H1 (cell line): ENCODE measurements around the gene RAD51C. TPM values are rescaled to one million over a fixed set of nuclear protein-coding genes. Genes with fewer than 3 reads are reported as not detected.
"Not testable (repeated sequence)": the region's sequence is repeated elsewhere in the genome, so short reads cannot be mapped to it uniquely, and the experiment has no call there.

ENCODE experiments used
- CTCF ChIA-PET: fragments of 300-600 bp; sonication (Branson Sonifier 250); formaldehyde crosslinking; loops from one replicate; lab custom pipeline; 2021; ENCODE audit not compliant: partially characterized antibody; lab: Charles Lee
- POLR2A ChIA-PET: fragments of 300-600 bp; sonication (Branson Sonifier 250); formaldehyde crosslinking; loops from one replicate; lab custom pipeline; 2021; ENCODE audit warnings: inconsistent platforms; ENCODE audit not compliant: partially characterized antibody; lab: Charles Lee
- DNase-seq, 2 experiments: peaks; one replicate each; pipeline versions ENCODE4 v3.0.0 to v3.0.0-alpha.2; 2010 to 2022; ENCODE audit warnings: low spot score in 2 of 2, low read depth in 1 of 2, mixed read lengths in 1 of 2
- FAIRE-seq: peaks from 2 replicates; lab custom pipeline; 2011; peaks lifted over from hg19 to GRCh38; lab: Jason Lieb, UNC
- H2AFZ ChIP-seq: 2 replicates; pipeline ENCODE4 v1.8.1; 2012; ENCODE audit warnings: low read length, inconsistent platforms
- H2AK5ac ChIP-seq: 2 replicates; pipeline ENCODE4 v1.6.1; 2013; ENCODE audit warnings: low read depth, low read length
- H2BK120ac ChIP-seq: replicated peaks from 2 replicates; pipeline ENCODE3; 2013; ENCODE audit warnings: low read depth, low read length, inconsistent platforms
- H2BK12ac ChIP-seq: 2 replicates; pipeline ENCODE4 v1.6.1; 2013; ENCODE audit warnings: low read depth, low read length
- H2BK15ac ChIP-seq: 2 replicates; pipeline ENCODE4 v1.6.1; 2013; ENCODE audit warnings: low read length
- H2BK20ac ChIP-seq: 2 replicates; pipeline ENCODE4 v1.6.1; 2013; ENCODE audit warnings: low read length
- H2BK5ac ChIP-seq: 2 replicates; pipeline ENCODE4 v1.6.1; 2013; ENCODE audit warnings: low read depth, low read length
- H3K14ac ChIP-seq: 2 replicates; pipeline ENCODE4 v1.6.1; 2013; ENCODE audit warnings: inconsistent platforms; ENCODE audit not compliant: insufficient read length
- H3K18ac ChIP-seq: 2 replicates; pipeline ENCODE4 v1.6.1; 2013; ENCODE audit warnings: low read length; ENCODE audit errors: extremely low read depth
- H3K23ac ChIP-seq: 2 replicates; pipeline ENCODE4 v1.6.1; 2013; ENCODE audit warnings: inconsistent platforms; ENCODE audit not compliant: insufficient read length
- H3K23me2 ChIP-seq: 2 replicates; pipeline ENCODE4 v1.6.1; 2013; ENCODE audit warnings: low read depth, low read length
- H3K27ac ChIP-seq: 2 replicates; pipeline ENCODE4 v1.6.1; 2011; ENCODE audit warnings: low read depth, low read length, inconsistent platforms
- H3K27me3 ChIP-seq, 4 experiments: replicated peaks in 1 of 4; 1 replicate in 1 of 4; 2 replicates in 3 of 4; pipeline versions ENCODE4 v1.6.1 to v1.8.1; 2011 to 2013; ENCODE audit warnings: low read length in 3 of 4, mild to moderate bottlenecking in 3 of 4, inconsistent platforms in 2 of 4, mixed read lengths in 2 of 4, moderate library complexity in 1 of 4; ENCODE audit not compliant: control insufficient read depth in 3 of 4, insufficient read depth in 3 of 4; ENCODE audit errors: extremely low read depth in 1 of 4
- H3K36me3 ChIP-seq, 4 experiments: 2 replicates each; pipeline versions ENCODE4 v1.6.1 to v1.8.1; 2011 to 2013; ENCODE audit warnings: mild to moderate bottlenecking in 4 of 4, low read length in 3 of 4, moderate library complexity in 2 of 4, control low read depth in 1 of 4, inconsistent platforms in 1 of 4; ENCODE audit not compliant: insufficient read depth in 4 of 4, control insufficient read depth in 2 of 4
- H3K4ac ChIP-seq: replicated peaks from 2 replicates; pipeline ENCODE3; 2013; ENCODE audit warnings: low read length, low read depth, mixed read lengths, inconsistent platforms; ENCODE audit not compliant: insufficient read length
- H3K4me1 ChIP-seq, 4 experiments: replicated peaks in 1 of 4; 1 replicate in 1 of 4; 2 replicates in 3 of 4; pipeline versions ENCODE4 v1.6.1 to v1.8.1; 2011 to 2013; ENCODE audit warnings: low read length in 3 of 4, inconsistent platforms in 2 of 4, mixed read lengths in 1 of 4; ENCODE audit not compliant: insufficient read depth in 4 of 4, control insufficient read depth in 3 of 4
- H3K4me2 ChIP-seq, 2 experiments: 2 replicates each; pipeline versions ENCODE4 v1.6.1 to v1.8.1; 2011 to 2013; ENCODE audit warnings: low read depth in 2 of 2, low read length in 2 of 2, control low read depth in 1 of 2, inconsistent platforms in 1 of 2, mild to moderate bottlenecking in 1 of 2; ENCODE audit not compliant: insufficient read depth in 1 of 2
- H3K4me3 ChIP-seq, 4 experiments: fragments of 200-600, 300-600 bp in 1 of 4; sonication (generic), shearing (Covaris generic), sonication (Bioruptor Twin) in 1 of 4; 2 replicates each; pipeline versions ENCODE4 v1.5.1 to v1.8.1; 2011 to 2016; ENCODE audit warnings: low read length in 4 of 4, low read depth in 3 of 4, control low read depth in 2 of 4, inconsistent platforms in 2 of 4, mild to moderate bottlenecking in 2 of 4, mixed read lengths in 1 of 4, moderate library complexity in 1 of 4; ENCODE audit not compliant: insufficient read depth in 2 of 4; ENCODE audit errors: extremely low read depth in 1 of 4
- H3K56ac ChIP-seq: replicated peaks from 2 replicates; pipeline ENCODE3; 2013; ENCODE audit warnings: low read depth, mild to moderate bottlenecking, mixed read lengths, low read length, inconsistent platforms; ENCODE audit not compliant: insufficient read length
- H3K79me1 ChIP-seq: 2 replicates; pipeline ENCODE4 v1.6.1; 2013; ENCODE audit warnings: low read depth, low read length, control low read depth
- H3K79me2 ChIP-seq, 2 experiments: 2 replicates each; pipeline versions ENCODE4 v1.6.1 to v1.8.1; 2012 to 2013; ENCODE audit warnings: low read length in 2 of 2, mild to moderate bottlenecking in 2 of 2, inconsistent platforms in 1 of 2; ENCODE audit not compliant: insufficient read depth in 2 of 2, control insufficient read depth in 1 of 2
- H3K9ac ChIP-seq, 4 experiments: replicated peaks in 1 of 4; 1 replicate in 1 of 4; 2 replicates in 3 of 4; pipeline versions ENCODE4 v1.6.1 to v1.8.1; 2011 to 2013; ENCODE audit warnings: low read depth in 3 of 4, low read length in 3 of 4, control low read depth in 2 of 4, mild to moderate bottlenecking in 2 of 4, moderate library complexity in 2 of 4, inconsistent platforms in 1 of 4; ENCODE audit errors: extremely low read depth in 1 of 4
- H3K9me3 ChIP-seq, 2 experiments: 2 replicates each; pipeline versions ENCODE4 v1.6.1 to v1.8.1; 2012 to 2013; ENCODE audit warnings: mild to moderate bottlenecking in 2 of 2, moderate library complexity in 2 of 2, control low read depth in 1 of 2, inconsistent platforms in 1 of 2, low read depth in 1 of 2, low read length in 1 of 2, mixed read lengths in 1 of 2; ENCODE audit not compliant: insufficient read depth in 2 of 2
- H4K20me1 ChIP-seq, 2 experiments: replicated peaks in 1 of 2; 2 replicates each; pipeline versions ENCODE3 to v1.8.1; 2011 to 2013; ENCODE audit warnings: inconsistent platforms in 2 of 2, low read length in 2 of 2, mild to moderate bottlenecking in 1 of 2; ENCODE audit not compliant: insufficient read depth in 2 of 2, control insufficient read depth in 1 of 2
- H4K5ac ChIP-seq: 2 replicates; pipeline ENCODE4 v1.6.1; 2013; ENCODE audit warnings: low read length, low read depth, mixed read lengths, inconsistent platforms; ENCODE audit not compliant: insufficient read length
- H4K8ac ChIP-seq: 2 replicates; pipeline ENCODE4 v1.8.0; 2013; ENCODE audit warnings: mild to moderate bottlenecking, moderate library complexity, low read length, inconsistent platforms; ENCODE audit not compliant: insufficient read depth; ENCODE audit errors: extremely low read depth
- H4K91ac ChIP-seq: replicated peaks from 2 replicates; pipeline ENCODE3; 2013; ENCODE audit warnings: low read length, mixed read lengths, inconsistent platforms; ENCODE audit not compliant: insufficient read length
- GABPA ChIP-seq: IDR thresholded peaks from 2 replicates; pipeline ENCODE4 v1.6.1; 2011; ENCODE audit warnings: mild to moderate bottlenecking, low read length, moderate library complexity, borderline replicate concordance; ENCODE audit not compliant: insufficient read depth
- NRF1 ChIP-seq: IDR thresholded peaks from 2 replicates; pipeline ENCODE4 v1.6.1; 2011; ENCODE audit warnings: mild to moderate bottlenecking, low read depth, low read length, improper control_type of control experiment
- RXRA ChIP-seq: IDR thresholded peaks from 2 replicates; pipeline ENCODE4 v1.6.1; 2011; ENCODE audit warnings: low read depth, mild to moderate bottlenecking, low read length, moderate library complexity; ENCODE audit not compliant: insufficient read depth
- WGBS, 2 experiments: shearing (Covaris generic) in 1 of 2; methylation state at CpG; one replicate each; pipeline versions ENCODE4 v1.1.6 to v1.1.7; 2013 to 2015; ENCODE audit warnings: low lambda C conversion rate in 2 of 2, mixed read lengths in 2 of 2, inconsistent platforms in 1 of 2, low coverage in 1 of 2, missing lambda C conversion rate in 1 of 2; ENCODE audit not compliant: insufficient replicate concordance in 2 of 2, insufficient coverage in 1 of 2, insufficient read length in 1 of 2; ENCODE audit errors: extremely low coverage in 1 of 2, missing lambda C conversion rate in 1 of 2; 5-methylcytosine and 5-hydroxymethylcytosine counted together
- polyA plus RNA-seq, 7 experiments: library from polyadenylated mRNA; depleted of rRNA in 3 of 7; stranded (reverse) in 5 of 7; unstranded in 2 of 7; fragments of >200 nt in 5 of 7; fragments of 200-250 nt in 2 of 7; gene quantifications; 1 replicate in 5 of 7; 2 replicates in 1 of 7; 4 replicates in 1 of 7; pipeline versions ENCODE4 v1.2.1 to v1.2.3, GENCODE V29; 2011 to 2013; ENCODE audit warnings: missing spikeins in 2 of 7, mixed read lengths in 2 of 7
- total RNA-seq: library from RNA; stranded (reverse); fragmentation: NEBNext Ultra II Directional; extraction: Animal tissue kit (Norgen Biotek cat#: 25700); gene quantifications from 2 replicates; pipeline ENCODE4 v1.2.1, GENCODE V29; 2021
- TF ChIP-seq, protein P1 (sequence below), 3 experiments: IDR thresholded peaks; 1 replicate in 2 of 3; 2 replicates in 1 of 3; pipeline versions ENCODE4 v1.5.1 to v1.6.1; 2011; ENCODE audit warnings: low read length in 3 of 3, mild to moderate bottlenecking in 3 of 3, inconsistent platforms in 2 of 3, low read depth in 1 of 3, moderate library complexity in 1 of 3; ENCODE audit not compliant: insufficient read depth in 1 of 3; ENCODE audit errors: control extremely low read depth in 1 of 3

The RAD51C gene
- total and polyA plus RNA-seq, 2 of the 8 experiments (the other 6 are each of a cell fraction or from before 2014, with no cell fraction given), result 10.4 to 21.7 TPM

DNA sequence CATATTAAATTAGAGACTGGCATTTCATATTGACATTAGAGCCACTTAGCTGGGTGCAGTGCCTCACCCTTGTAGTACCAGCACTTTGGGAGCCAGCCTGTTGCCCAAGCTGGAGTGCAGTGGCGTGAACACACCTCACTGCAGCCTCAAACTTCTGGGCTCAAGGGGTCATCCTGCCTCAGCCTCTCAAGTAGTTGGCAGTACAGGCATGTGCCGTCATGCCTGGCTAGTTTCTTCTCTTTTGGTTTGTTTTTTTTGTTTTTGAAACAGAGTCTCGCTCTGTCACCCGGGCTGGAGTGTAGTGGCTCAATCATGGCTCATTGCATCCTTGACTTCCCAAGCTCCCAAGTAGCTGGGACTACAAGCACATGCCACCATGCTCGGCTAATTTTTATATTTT lies 72.0 kb downstream of the RAD51C start (continued):
- TF ChIP-seq, protein P1, sequence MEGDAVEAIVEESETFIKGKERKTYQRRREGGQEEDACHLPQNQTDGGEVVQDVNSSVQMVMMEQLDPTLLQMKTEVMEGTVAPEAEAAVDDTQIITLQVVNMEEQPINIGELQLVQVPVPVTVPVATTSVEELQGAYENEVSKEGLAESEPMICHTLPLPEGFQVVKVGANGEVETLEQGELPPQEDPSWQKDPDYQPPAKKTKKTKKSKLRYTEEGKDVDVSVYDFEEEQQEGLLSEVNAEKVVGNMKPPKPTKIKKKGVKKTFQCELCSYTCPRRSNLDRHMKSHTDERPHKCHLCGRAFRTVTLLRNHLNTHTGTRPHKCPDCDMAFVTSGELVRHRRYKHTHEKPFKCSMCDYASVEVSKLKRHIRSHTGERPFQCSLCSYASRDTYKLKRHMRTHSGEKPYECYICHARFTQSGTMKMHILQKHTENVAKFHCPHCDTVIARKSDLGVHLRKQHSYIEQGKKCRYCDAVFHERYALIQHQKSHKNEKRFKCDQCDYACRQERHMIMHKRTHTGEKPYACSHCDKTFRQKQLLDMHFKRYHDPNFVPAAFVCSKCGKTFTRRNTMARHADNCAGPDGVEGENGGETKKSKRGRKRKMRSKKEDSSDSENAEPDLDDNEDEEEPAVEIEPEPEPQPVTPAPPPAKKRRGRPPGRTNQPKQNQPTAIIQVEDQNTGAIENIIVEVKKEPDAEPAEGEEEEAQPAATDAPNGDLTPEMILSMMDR (IDR thresholded peaks at IDR 0.05; ENCODE audit: control extremely low read depth in 1 of 3, insufficient read depth in 1 of 3, low read depth in 1 of 3, low read length in 3 of 3), result no peak
- TF ChIP-seq GABPA, result no peak
- TF ChIP-seq NRF1, result no peak
- no peak for TF ChIP-seq RXRA

DNA sequence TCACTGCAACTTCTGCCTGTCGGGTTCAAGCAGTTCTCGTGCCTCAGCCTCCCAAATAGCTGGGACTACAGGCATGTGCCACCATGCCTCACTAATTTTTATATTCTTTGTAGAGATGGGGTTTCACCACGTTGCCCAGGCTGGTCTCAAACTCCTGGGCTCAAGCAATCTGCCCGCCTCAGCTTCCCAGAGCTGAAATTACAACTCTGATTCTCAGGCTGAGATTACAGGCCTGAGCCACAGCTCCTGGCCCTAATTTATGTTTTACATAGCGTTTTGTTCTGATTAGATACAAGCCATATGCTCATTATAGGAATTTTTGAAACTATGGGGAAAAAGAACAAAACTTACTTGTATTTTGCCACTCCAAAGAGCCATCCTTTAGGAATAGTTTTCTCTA lies 86.1 kb downstream of the RAD51C start:
- H2AFZ ChIP-seq, H3K9me3 ChIP-seq, H2BK20ac ChIP-seq, H3K36me3 ChIP-seq, H3K14ac ChIP-seq, DNase-seq, H3K27ac ChIP-seq, H3K23ac ChIP-seq, H4K20me1 ChIP-seq, H4K5ac ChIP-seq, H2BK5ac ChIP-seq, H3K56ac ChIP-seq, FAIRE-seq, H3K4me2 ChIP-seq, H2BK120ac ChIP-seq, H3K23me2 ChIP-seq, H3K9ac ChIP-seq, H2BK15ac ChIP-seq, H3K27me3 ChIP-seq, H2AK5ac ChIP-seq, H2BK12ac ChIP-seq, H3K4ac ChIP-seq, H4K8ac ChIP-seq, H3K4me3 ChIP-seq, H4K91ac ChIP-seq, H3K18ac ChIP-seq, H3K4me1 ChIP-seq, H3K79me1 ChIP-seq, POLR2A ChIA-PET, H3K79me2 ChIP-seq: not testable (repeated sequence)
- CTCF ChIA-PET, result interaction anchor here (0.6 to 0.7 kb wide), 2 partner anchors 35 to 48 kb away, joined by 3 read pairs; no protein-coding TSS in a partner anchor
- WGBS, 2 experiments, result 86% methylated on average over 5 of the region's 5 CpGs; no CpG with 5 or more reads in 1 of the 2 experiments
